GM10248 (cell line): ENCODE results near the gene TSPAN1.

Experiments
- CTCF ChIA-PET: fragments of 300-600 bp; sonication (Branson Sonifier 250); formaldehyde crosslinking; extraction: SDS; loops from one replicate; lab custom pipeline; 2021; ENCODE audit warnings: antibody characterized with exemption; lab: Yijun Ruan, JAX
- POLR2A ChIA-PET: fragments of 350-650 bp; sonication (Branson Sonifier 250); formaldehyde crosslinking; extraction: SDS; loops from one replicate; lab custom pipeline; 2020; ENCODE audit warnings: antibody characterized with exemption; lab: Yijun Ruan, JAX
- DNase-seq: peaks from one replicate; pipeline ENCODE4 v3.0.0; 2012; ENCODE audit errors: extremely low spot score
- TF ChIP-seq, protein P1 (sequence below): IDR thresholded peaks from 2 replicates; pipeline ENCODE4 v1.5.1; 2012; ENCODE audit warnings: mild to moderate bottlenecking, low read depth; ENCODE audit errors: extremely low read depth, missing control alignments, control extremely low read depth

TSPAN1 gene

DNA sequence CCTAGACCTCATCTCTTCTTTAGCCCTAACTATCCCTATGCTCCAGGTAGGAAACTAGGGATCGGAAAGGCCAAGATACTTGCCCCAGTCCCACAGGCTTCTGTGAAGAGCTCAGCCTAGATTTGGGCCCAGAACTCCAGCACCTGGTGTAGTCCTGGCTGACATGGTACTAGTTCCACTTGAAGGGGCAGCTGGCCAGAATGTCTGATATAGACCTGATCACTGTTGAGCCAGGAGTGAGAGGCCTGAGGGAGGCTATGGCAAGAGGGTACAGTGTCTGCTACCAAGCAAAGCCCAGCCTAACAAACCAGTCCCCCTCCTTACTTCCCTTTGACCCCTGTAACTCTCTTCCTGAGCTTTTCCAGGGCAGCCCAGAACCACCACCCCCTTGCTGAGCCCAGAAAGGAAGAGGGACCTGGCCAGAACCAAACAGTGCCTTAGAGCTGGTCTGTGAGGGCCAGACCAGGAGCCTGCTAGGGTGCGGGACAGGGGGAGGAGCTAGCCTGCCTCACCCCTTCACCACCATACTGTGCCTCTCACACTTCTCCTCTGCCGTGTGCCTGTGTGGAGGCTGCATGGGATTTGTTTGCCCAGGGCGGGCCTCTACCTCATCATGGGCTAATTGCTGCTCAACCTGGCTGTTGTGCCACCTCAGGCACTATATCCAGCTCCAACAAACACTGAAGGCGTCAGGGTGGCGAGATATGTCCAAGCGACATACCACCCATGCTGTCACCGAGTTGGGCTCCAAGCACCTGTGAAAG, 12.4 kb downstream of the TSPAN1 start:
- ChIA-PET CTCF (interaction anchor here (0.8 to 16.5 kb wide), 4 partner anchors 8 to 150 kb away, joined by 3 to 256 read pairs (median 6); no protein-coding TSS in a partner anchor), POLR2A (interaction anchor here (1.3 kb wide), 1 partner anchor 55 kb away, joined by 4 read pairs; the partner anchor contains the start of gene PIK3R3)
- TF ChIP-seq, protein P1, sequence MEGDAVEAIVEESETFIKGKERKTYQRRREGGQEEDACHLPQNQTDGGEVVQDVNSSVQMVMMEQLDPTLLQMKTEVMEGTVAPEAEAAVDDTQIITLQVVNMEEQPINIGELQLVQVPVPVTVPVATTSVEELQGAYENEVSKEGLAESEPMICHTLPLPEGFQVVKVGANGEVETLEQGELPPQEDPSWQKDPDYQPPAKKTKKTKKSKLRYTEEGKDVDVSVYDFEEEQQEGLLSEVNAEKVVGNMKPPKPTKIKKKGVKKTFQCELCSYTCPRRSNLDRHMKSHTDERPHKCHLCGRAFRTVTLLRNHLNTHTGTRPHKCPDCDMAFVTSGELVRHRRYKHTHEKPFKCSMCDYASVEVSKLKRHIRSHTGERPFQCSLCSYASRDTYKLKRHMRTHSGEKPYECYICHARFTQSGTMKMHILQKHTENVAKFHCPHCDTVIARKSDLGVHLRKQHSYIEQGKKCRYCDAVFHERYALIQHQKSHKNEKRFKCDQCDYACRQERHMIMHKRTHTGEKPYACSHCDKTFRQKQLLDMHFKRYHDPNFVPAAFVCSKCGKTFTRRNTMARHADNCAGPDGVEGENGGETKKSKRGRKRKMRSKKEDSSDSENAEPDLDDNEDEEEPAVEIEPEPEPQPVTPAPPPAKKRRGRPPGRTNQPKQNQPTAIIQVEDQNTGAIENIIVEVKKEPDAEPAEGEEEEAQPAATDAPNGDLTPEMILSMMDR = no peak
- DNase-seq = no peak

DNA sequence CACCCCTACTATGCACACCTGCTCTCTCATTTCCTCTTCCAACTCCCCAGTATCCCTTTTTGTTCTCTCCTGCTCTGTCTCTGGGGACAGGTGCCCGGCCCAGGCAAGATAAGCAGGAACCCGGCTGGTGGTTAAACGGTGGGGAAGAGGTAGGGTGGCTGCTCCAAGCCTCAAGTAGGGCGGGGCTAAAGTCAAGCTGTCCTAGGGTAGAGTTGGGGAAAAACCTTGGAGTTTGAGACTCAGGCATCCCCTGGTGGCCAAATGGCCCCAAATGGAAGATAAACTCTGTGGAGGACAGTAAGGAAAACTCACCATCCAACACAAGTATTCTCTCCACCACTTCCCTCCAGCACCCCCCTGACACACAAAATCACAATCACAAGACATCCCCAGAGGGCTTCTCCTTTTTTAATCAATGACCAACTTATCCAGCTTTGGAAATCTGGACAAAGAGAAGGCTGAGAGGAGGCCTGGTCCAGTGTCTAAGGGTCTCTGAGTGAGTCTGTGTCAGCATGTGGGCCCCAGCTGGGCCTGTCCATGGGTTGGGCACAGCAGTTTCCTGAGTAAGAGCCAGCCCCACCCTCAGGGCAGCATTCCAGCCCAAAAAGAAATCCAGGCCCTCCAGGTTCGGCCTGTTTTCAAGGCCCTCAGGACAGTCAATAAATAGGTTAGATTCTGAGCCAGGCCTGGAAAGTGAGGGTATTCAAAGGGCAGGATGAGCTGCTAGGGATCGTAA, 13.6 kb downstream of the TSPAN1 start:
- DNase-seq = no peak
- POLR2A ChIA-PET = no interaction called here
- CTCF ChIA-PET = interaction anchor here (1.7 kb wide), 1 partner anchor 152 kb away, joined by 3 read pairs; no protein-coding TSS in a partner anchor
- TF ChIP-seq, protein P1 = no peak

DNA sequence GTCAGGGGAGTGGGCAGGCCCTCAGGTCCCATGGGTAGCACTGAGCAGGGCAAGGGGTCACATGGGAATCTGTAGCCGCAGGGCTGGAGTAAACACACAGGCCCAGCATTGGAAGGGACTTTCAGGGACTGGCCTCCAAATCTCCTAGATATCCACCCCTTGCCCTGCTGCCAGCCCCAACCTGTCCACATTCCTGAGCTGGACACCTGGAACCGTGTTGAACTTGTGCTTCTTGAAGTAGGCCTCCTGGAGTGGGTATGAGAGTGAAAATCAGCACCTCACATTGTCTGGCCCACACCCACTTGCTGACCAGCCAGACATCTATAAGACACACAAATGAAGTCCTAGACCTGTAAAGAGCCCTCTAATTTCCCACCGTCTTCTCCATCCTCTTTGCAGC, 15.7 kb downstream of the TSPAN1 start:
- ChIA-PET POLR2A (no interaction called here), CTCF (interaction anchor here (1.5 to 2.6 kb wide), 5 partner anchors 11 to 154 kb away, joined by 3 to 7 read pairs (median 5); no protein-coding TSS in a partner anchor)
- DNase-seq = no peak
- TF ChIP-seq, protein P1 = no peak

DNA sequence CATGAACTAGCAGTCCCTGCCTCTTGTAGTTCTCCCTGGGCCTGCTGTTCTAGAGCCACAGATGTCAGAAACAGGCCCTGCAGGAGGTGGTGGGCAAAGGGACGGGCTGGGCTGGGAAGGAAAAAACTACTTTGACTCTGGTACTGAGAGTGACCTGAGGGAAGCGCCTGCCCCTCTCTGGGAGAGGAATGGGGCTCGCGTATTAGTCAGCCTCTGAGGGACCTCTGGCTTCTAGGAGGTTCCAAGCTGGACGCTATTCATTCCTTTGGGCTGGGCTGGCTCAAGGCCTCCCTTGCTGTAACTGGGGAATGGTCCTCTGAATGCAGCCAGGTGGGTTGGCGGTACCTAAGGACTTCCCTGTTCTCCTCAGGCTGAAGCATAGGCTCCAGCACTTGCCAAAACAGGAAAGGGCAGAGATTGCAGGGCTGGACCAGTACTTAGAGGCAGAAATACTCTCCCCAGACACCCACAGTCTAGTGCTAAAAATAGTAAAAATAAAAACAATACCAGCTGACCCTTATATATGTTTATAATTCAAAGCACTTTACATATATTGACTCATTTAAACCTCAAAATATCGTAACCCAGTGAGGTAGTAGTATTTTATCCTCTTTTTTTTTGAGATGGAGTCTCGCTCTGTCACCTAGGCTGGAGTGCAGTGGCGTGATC, 16.3 kb downstream of the TSPAN1 start:
- DNase-seq = no peak
- ChIA-PET CTCF (interaction anchor here (1.5 to 2.6 kb wide), 4 partner anchors 9 to 154 kb away, joined by 5 to 7 read pairs (median 7); no protein-coding TSS in a partner anchor), POLR2A (no interaction called here)
- TF ChIP-seq, protein P1 = no peak

DNA sequence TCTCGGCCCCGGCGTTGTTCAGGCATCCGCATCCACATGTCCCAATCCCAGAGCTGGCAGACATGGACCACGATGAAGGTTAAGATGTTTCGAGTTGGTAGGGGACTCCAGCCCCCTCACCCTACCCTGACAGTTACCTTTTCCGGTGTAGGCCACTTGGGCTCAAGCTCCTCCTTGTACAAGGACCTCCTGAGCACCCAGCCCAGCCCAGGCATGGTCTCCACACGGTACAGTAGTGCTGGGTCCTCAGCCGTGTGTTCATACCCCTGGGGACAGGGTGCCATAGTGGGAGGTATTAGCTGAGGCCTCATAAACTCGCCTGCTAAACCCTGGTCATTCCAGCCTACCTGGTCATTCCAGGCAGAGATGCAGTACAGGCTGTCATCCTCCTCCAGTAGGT, 17.3 kb downstream of the TSPAN1 start:
- CTCF ChIA-PET = interaction anchor here (1.8 to 2.6 kb wide), 2 partner anchors 10 to 155 kb away, joined by 7 read pairs; no protein-coding TSS in a partner anchor
- POLR2A ChIA-PET = no interaction called here
- TF ChIP-seq, protein P1 = no peak
- no peak for DNase-seq

DNA sequence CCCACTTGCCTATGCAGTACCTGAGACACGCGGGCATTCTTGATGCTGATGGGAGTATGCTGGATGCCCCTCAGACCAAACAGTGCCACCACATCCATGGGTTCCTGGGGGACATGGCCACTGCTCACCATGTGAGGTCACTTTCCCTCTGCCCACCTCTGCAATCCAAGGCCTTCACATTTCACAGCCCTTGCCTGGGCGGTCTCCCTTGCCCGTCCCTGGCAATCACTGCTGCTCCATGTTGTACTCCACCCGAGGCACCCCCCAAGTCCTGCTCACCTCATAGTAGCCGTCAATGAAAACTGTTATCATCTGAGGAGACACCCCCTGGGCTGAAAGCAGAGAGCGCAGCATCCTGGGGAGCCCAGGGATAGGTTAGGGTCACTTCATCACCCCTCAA, 18.4 kb downstream of the TSPAN1 start:
- TF ChIP-seq, protein P1 = no peak
- ChIA-PET POLR2A (no interaction called here), CTCF (interaction anchor here (1.5 to 2.6 kb wide), 2 partner anchors 156 kb away, joined by 7 read pairs; no protein-coding TSS in a partner anchor)
- no peak for DNase-seq
